T-helper 2 cell treated with Interferon-gamma antibody and Interleukin-4, amounts not matched to agents 100 ng/mL and 5 ng/mL, for 36 hours (primary cell): ENCODE results near the gene UBE2G2. TPM values are rescaled to one million over a fixed set of nuclear protein-coding genes. Genes with fewer than 3 reads are reported as not detected.

Source experiments
- intact Hi-C: fragments of 100-400 bp; cut with micrococcal nuclease; formaldehyde crosslinking; loops from one replicate; pipeline ENCODE4 v1.15.1; 2023
- total RNA-seq: library from RNA; stranded (reverse); gene quantifications from 2 replicates; pipeline ENCODE4 v1.2.3, GENCODE V29; 2022

Gene UBE2G2
- total RNA-seq, 1 donor from 2014 or later: 106 TPM

- intact Hi-C loops: no loop called here
Measured at GRCh38 chr21:44732263-44732662, 69.4 kb downstream of the UBE2G2 start.

DNA sequence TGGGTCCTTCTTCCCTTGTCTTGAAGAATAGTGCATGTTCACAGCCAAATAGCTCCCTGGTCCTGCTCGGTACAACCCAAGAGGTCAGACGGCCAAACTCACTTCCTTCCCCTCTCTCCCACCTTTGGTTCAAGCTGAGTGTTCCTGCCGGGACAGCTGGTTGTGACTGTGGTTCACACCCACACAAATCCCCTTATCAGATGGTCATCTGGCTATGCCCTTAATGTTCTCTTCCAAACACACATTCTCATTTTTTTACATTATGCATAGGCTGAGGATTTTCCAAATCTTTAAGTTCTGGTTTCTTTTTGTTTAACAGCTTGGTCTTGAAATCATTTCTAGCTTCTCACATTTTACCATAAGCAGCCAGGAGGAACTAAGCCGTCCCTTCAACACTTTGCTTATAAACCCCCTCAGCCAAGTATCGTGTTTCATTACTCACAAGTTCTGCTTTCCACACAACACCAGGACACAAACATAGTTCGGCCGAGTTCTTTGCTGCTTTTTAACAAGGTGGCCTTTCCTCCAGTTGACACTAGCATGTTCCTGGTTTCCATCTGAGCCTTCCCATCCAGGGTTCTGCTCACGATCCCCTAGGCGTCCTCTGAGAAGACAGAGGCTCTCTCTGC lies 70.6 kb downstream of the UBE2G2 start:
- intact Hi-C loops: no loop called here

DNA sequence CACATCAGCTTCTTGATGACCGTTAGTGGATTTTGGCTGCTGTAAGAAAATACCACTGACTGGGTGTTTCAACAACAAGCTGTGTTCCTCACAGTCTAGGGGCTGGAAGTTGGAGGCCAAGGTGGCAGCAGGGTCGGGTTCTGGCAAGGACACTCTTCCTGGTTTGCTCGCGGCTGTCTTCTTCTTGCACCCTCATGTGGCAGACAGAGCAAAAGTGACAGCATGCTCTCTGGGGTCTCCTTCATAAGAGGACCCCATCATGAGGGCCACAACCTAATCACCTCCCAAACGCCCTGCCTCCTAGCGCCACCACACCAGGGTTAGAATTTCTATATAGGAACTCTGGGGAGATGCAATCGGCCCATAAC lies 71.6 kb downstream of the UBE2G2 start:
- intact Hi-C loops: no loop called here

GRCh38 chr21:44729336-44730027 lies 72.1 kb downstream of the UBE2G2 start:
- intact Hi-C loops: no loop called here

DNA sequence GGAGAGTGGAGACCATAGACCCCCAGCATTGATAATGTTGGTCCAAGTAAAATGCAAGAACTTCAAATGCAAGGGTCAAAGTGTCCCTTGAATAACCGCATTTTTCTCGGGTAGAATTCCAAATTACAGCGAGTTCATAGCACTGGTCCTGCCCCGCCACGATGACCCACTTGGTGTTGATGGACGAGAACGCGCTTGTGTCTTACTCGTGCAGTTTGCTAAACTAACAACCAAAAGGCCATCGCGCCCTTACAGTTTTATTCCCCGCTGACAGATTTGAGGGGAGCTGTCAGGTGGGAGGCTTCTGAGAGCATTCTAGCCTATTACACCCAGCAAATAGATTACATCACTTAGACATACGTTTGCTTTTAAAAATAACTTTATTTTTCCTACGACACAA lies 72.9 kb downstream of the UBE2G2 start:
- intact Hi-C loops: no loop called here

DNA sequence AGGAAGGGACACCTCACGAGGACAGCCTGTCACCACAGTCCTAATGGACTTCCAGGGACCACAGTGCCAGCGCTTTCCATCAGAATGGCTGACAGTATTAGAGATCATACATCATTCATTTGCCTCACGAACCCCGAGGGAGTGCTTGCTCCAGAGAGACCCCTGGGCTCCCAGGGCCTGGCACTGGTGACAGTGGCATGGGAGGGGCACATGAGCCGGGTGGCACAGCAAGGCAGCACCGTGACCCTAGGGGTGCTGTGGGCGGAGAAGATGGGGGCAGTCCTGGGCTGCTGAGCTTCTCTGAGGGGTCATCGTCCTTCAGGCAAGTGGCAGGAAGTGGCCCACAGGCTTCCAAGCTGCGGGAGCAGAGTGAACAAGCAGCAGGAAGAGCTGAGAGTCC lies 73.9 kb downstream of the UBE2G2 start:
- intact Hi-C loops: no loop called here

GRCh38 chr21:44727321-44727720 lies 74.3 kb downstream of the UBE2G2 start:
- intact Hi-C loops: no loop called here

- intact Hi-C loops: no loop called here
Measured at GRCh38 chr21:44726826-44727225, 74.8 kb downstream of the UBE2G2 start.

DNA sequence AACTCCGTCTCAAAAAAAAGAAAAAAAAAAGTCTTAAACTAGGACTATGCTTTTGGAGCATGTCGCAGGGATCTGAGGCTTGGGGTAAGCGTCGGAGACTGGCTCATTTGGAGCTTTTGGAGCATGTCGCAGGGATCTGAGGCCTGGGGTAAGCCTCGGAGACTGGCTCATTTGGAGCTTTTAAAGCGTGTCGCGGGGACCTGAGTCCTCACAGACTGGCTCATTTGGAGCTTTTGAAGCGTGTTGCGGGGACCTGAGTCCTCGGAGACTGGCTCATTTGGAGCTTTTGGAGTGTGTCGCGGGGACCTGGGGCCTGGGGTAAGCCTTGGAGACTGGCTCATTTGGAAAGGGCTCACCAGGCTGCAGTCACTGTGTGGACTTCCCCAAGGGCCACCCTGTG lies 76.7 kb downstream of the UBE2G2 start:
- intact Hi-C loops: no loop called here

GRCh38 chr21:44724196-44724595 lies 77.4 kb downstream of the UBE2G2 start:
- intact Hi-C loops: no loop called here

DNA sequence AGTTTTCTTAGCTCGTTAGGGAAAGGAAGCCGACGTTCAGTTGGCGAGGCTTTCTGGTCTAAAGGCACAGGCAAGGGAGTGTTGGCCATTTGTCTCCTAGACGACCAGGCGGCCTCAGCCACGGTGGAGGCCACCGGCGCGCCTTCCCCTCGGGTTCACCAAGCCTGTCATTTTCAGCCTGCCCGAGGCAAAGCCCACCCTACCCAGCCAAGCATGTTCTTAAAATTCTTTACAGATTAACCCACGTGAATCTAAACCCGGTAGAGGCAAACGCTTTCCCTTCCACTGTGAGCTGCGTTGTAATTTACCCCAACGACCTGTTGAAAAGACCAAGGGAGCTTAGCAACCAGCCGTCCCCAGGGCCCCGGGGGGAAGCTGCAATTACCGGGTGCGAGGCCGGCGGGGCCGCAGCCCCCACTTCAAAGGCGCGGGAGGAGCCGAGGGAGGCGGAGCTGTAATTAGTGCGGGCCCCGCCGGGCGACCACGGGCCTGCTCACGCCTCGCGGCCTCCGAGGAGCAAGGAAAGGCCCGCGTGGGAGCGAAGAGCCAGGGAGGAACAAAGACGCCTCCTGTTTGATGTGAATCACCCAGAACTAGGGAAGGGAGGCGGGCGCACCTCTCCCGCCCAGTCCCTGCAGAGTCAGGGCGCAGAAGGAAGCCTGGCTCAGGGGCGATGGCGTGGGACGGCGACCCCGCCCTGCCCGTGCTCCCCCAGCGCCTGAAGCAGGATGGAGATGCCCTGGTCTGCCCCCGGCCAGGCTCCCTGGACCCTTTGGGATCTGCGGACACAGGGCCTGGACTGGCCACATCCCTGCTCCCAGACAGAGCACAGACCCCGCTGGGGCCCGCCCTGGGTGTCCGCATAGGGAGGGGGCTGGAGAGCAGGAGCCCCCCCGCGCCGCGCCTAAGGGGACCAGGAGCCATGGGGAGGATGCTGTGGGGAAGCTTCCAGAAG lies 78.2 kb downstream of the UBE2G2 start:
- intact Hi-C loops: no loop called here

DNA sequence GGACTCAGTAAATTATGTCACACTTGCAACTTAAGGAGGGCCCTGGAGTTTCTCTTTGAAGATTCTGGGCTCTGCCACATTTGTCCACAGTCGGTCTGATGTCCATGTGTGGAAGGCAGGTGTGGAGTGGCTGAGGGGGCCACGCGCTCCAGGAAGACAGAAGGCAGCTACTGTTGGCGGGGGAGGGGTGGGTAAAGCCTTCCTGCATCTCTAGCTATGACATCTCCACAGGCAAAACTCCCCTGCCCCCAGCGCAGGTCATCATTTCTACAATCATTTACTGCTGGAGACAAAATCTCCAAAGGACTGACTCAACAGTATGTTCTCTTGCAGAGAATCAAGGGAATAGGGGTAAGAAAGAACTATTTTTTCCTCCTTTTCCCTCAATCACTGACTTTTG lies 78.9 kb downstream of the UBE2G2 start:
- intact Hi-C loops: no loop called here

GRCh38 chr21:44720170-44720569 lies 81.5 kb downstream of the UBE2G2 start:
- intact Hi-C loops: no loop called here

Other genes with a start within 250 kb of the UBE2G2 start
- gene KRTAP10-3, start 243.0 kb downstream of the UBE2G2 start, total RNA-seq: not detected in 2 replicates
- not detected in 2 replicates for gene KRTAP10-4, start 228.1 kb downstream of the UBE2G2 start, total RNA-seq
- not detected in 2 replicates for gene KRTAP10-5, start 221.2 kb downstream of the UBE2G2 start, total RNA-seq
- gene KRTAP10-6, start 209.3 kb downstream of the UBE2G2 start, total RNA-seq: not detected in 2 replicates
- not detected in 2 replicates for gene KRTAP10-7, start 201.2 kb downstream of the UBE2G2 start, total RNA-seq
- not detected in 2 replicates for gene KRTAP10-8, start 189.7 kb downstream of the UBE2G2 start, total RNA-seq
- not detected in 2 replicates for gene KRTAP10-9, start 174.7 kb downstream of the UBE2G2 start, total RNA-seq
- gene KRTAP10-10, start 164.5 kb downstream of the UBE2G2 start, total RNA-seq: not detected in 2 replicates
- gene KRTAP10-11, start 155.4 kb downstream of the UBE2G2 start, total RNA-seq: not detected in 2 replicates
- gene KRTAP12-4, start 147.2 kb downstream of the UBE2G2 start, total RNA-seq: not detected in 2 replicates
- not detected in 2 replicates for gene KRTAP12-3, start 143.9 kb downstream of the UBE2G2 start, total RNA-seq
- not detected in 2 replicates for gene KRTAP12-2, start 134.9 kb downstream of the UBE2G2 start, total RNA-seq
- gene KRTAP12-1, start 119.7 kb downstream of the UBE2G2 start, total RNA-seq: not detected in 2 replicates
- gene KRTAP10-12, start 104.6 kb downstream of the UBE2G2 start, total RNA-seq: not detected in 2 replicates
- gene TSPEAR, start 90.2 kb downstream of the UBE2G2 start, total RNA-seq: not detected in 2 replicates
- 98.1 and 103 TPM in 2 replicates for gene SUMO3, start 16.2 kb upstream of the UBE2G2 start, total RNA-seq
- 81.0 and 81.9 TPM in 2 replicates for gene PTTG1IP, start 71.9 kb upstream of the UBE2G2 start, total RNA-seq
- 444 and 447 TPM in 2 replicates for gene ITGB2, start 119.1 kb upstream of the UBE2G2 start, total RNA-seq
- 48.2 TPM in 2 replicates for gene SLX9, start 138.2 kb upstream of the UBE2G2 start, total RNA-seq